DMS 273 (cell line): ENCODE measurements around the gene SYVN1.

Experiments used
- DNase-seq: peaks from one replicate; lab custom pipeline; 2025; ENCODE audit not compliant: unreplicated experiment; lab: John Stamatoyannopoulos, UW

Gene SYVN1

DNA sequence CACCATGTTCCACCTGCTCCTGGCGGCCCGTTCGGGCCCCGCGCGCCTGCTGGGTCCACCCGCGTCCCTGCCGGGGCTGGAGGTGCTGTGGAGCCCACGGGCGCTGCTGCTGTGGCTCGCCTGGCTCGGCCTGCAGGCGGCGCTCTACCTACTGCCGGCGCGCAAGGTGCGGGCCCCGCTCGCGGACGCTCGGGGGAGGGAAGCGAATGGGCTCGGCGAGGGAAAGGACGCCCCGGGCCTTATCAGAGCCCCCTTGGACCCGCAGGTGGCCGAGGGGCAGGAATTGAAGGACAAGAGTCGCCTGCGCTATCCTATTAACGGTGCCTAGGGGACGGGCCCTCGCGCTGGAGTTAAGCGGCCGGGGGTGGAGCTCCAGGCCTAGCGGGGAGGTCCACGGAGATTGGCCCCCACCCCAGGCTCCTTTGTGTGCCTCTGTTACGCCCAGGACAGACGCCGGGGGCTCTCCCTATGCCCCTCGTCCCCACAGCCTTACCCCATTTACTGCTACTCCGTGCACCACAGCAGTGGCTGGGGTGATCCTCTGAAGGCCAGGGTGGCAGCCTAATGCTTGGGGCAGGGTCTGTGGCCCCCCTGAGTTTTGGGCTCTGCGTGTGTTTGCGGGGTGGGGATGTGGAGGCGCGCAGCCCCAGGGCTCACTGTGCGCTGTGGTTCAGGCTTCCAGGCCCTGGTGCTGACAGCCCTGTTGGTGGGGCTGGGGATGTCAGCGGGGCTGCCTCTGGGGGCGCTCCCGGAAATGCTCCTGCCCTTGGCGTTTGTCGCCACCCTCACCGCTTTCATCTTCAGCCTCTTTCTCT, 21.6 kb downstream of the SYVN1 start:
- peak; percentile 60 for DNase-seq

DNA sequence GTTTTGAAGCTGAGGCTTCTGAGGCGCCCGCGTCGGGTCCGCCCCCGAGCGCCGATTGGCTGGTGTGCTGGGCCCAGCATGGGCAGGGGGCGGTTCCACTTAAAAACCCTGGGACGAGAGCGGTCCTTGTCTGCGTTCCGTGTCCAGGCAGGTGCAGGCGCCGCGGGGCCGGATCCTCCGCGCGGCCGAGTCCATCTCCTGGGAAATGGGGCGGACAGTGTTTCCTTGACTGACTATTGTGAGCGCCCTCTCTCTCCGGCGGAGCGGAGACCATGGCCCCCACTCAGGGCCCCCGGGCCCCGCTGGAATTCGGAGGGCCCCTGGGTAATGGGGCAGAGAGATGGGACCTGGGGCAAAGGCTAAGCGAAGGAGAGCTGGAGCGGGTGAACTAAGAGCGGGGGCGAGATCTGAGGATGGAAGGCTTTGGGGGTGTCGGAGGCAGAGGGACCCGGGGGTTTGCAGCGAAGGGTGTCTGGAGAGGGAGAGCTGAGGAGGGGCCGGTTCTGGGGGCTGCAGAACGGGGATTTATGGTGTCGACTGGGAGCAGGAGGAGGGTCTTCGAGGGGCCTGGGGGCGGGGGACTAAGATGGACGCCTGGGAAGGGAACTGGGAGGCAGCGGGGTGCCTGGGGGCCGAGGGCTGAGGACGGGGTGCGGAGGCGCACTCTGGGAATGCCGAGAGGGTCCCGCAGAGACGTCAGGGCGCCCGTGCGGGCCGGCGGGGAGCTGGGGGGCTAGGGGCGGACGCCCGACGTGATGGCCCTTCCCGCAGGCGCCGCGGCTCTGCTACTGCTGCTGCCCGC, 22.4 kb downstream of the SYVN1 start, which contains the start of gene TM7SF2:
Gene TM7SF2 (plus strand): TSS at position 129 of the 802 bp plus-strand sequence. CDS start 144 bp downstream, at position 273.
- peak; percentile 95 for DNase-seq

DNA sequence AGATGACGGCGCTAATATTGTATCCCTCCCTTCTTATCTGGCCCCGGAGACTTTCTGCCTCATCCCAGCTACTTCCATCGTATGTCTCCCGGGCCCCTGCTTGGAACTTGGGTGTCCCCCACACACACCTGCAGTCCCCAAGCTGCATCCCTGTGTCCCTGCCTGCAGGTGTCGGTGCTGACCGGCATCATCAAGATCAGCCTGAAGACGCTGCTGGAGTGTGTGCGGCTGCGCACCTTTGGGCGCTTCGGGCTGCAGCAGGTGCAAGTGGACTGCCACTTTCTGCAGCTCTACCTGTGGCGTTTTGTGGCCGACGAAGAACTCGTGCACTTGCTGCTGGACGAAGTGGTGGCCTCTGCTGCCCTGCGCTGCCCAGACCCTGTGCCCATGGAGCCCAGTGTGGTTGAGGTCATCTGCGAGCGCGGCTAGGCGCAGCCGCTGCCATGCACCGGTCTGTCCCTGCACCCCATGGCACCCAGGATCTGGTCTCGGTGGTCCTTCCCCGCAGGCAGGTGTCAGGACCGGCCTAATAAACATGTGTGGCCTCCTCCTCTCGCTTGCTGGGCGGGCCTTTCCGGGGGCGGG, 23.1 kb downstream of the SYVN1 start:
- no peak for DNase-seq

GRCh38 chr11:65110354-65110861, 23.9 kb downstream of the SYVN1 start:
- DNase-seq: peak; percentile 91

GRCh38 chr11:65109231-65110198, 24.8 kb downstream of the SYVN1 start:
- DNase-seq: no peak

DNA sequence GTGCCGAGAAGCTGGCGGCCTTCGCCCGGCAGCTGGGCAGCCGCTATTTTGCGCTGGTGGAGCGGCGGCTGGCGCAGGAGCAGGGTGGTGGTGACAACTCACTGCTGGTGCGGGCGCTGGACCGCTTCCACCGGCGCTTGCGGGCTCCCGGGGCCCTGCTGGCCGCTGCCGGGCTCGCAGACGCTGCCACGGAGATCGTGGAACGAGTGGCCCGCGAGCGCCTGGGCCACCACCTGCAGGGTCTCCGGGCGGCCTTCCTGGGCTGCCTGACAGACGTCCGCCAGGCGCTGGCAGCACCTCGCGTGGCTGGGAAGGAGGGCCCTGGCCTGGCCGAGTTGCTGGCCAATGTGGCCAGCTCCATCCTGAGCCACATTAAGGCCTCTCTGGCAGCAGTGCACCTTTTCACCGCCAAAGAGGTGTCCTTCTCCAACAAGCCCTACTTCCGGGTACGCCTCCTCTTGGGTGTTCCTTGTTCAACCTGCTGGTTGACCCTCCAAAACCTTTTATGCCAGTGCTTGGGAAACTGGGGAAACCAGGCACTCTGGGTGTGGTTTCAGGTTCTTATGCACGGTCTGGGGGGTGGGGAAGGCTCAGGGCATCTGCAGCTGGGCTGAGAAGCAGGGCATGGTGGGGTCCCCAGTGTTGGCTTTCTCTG, 25.7 kb downstream of the SYVN1 start:
- no peak for DNase-seq

DNA sequence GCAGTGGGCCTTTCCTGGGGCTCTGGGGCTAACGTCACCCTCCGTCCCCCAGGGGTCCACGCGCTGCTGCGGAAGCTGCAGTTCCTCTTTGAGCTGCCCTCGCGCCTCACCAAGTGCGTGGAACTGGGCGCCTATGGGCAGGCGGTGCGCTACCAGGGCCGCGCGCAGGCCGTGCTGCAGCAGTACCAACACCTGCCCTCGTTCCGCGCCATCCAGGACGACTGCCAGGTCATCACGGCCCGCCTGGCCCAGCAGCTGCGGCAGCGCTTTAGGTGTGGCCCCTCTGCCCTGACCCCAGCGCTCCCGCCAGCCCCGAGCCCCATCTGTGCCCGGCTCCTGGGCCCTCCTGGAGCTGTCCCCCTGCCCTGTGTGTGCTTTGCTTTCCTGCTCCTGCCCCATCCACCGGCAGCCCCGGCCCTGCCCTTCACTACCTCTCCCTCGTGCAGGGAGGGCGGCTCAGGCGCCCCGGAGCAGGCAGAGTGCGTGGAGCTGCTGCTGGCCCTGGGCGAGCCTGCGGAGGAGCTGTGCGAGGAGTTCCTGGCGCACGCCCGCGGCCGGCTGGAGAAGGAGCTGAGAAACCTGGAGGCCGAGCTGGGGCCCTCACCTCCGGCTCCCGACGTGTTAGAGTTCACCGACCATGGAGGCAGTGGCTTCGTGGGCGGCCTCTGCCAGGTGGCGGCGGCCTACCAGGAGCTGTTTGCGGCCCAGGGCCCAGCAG, 26.4 kb downstream of the SYVN1 start:
- no peak for DNase-seq

DNA sequence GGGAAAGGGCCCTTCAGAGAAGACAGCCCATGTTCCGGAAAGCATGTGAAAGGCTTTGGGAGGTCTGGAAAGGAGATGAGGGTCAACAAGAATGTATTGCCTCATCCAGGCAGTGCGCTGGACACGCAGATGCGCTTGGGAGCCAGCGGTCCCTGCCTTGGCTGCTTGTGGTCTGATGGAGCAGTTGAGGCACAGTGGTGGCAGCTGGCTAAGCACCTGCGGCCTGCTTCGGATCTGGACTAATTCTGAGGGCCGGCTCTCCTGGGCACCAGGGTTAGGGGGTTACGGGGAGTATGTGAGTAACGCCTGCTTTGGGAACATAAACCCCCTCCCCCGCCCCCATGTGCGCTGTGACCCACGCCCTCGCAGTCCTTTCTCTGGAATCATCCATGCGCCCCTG, 27.2 kb downstream of the SYVN1 start:
- no peak for DNase-seq

GRCh38 chr11:65104628-65105027, 29.7 kb downstream of the SYVN1 start:
- no peak for DNase-seq

DNA sequence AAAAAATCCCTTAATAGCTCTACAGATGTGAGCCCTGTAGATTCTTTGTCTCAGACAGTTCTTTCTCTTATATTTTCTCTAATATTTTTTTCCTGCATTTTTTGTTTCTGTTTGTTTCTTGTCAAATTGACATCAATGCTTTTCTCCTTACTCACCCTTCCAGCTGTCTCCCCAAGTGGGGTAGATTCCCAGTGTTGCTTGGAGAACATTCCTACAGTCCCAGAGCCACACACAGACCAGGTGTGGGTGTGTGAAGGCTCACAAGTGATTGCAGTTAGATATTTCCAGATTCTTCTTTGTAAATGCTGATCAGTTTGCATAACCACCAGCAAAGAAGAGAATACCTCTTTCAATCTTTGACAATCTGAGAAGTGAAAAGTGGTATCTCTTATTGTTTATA, 30.8 kb downstream of the SYVN1 start:
- DNase-seq: no peak

GRCh38 chr11:65102142-65103095, 31.9 kb downstream of the SYVN1 start:
- DNase-seq: no peak

GRCh38 chr11:65100674-65101350, 33.5 kb downstream of the SYVN1 start:
- no peak for DNase-seq

DNA sequence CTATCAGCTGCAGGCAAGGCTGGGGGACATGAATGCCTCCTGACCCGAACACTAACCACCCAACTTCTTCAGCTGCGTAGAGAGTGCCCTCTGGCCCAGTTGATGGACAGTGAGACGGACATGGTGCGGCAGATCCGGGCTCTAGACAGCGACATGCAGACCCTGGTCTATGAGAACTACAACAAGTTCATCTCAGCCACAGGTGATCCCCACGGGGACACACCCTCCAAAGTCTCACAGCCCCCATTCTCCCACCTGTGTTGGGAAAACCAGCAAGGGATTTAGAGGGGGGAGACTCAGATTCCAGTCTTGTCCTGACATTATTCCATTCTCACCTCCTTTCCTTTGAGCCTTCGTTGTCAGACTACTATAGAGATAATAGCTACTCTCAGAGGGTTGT, 37.4 kb downstream of the SYVN1 start:
- DNase-seq: no peak

GRCh38 chr11:65095974-65096806, 38.1 kb downstream of the SYVN1 start, which contains the start of gene VPS51:
VPS51 (plus strand) TSS chr11:65096214; CDS start chr11:65096251, 37 bp downstream.
- DNase-seq: peak; percentile 91

DNA sequence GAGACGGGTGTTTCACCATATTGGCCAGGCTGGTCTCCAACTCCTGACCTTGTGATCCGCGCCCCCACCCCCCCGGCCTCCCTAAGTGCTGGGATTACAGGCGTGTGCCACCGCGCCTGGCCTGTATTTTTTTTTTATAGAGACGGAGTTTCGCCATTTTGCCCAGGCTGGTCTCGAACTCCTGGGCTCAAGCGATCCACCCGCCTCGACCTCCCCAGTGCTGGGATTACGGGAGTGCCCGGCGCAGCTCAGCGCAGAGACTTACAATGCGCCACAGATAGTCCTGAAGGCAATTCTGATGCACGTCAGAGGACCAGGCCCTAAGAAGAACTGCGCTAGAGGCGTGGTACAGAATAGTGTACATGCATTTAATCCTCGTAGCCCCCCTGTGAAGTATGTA, 38.9 kb downstream of the SYVN1 start:
- no peak for DNase-seq

DNA sequence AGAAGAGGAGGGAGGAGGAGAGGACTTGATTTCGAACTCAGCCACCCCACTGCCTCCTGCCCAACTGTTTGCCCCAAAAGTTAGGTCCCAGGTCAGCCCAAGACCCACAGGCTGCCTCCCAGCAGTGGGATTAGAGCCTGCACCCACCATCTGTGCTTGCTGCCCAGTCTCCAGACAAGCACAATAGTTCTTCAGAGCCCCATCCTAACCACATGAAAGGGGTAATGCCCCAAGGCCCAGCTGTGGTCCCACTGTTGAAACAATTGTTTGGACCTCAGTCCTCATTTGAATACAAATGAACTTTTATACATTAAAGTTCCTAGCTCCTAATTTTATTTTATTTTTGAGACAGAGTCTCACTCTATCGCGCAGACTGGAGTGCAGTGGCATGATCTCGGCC, 43.7 kb downstream of the SYVN1 start:
- no peak for DNase-seq

DNA sequence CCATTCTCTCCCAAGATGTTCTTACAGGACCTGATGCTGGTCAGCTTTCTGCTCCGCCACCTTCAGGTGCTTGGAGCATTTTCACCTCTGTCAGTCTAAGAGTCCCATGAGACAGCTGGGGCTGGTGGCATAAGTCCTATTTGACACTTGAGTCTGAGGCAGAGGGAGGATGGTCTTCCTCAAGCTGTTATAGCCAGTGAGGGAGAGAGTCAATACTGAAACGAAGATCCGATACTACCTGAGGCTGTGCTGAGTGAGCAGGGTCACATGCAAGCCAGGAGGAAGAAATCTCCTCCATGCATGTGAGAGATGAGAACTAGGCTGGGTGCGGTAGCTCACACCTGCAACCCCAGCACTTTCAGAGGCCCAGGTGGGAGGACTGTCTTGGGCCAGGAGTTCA, 44.7 kb downstream of the SYVN1 start:
- no peak for DNase-seq
